IMR-90 (cell line): ENCODE measurements around the gene DZIP1L.

ENCODE experiments used
- CTCF ChIP-seq: conservative IDR thresholded peaks from 2 replicates; pipeline ENCODE4 v1.5.1; 2012; ENCODE audit warnings: mild to moderate bottlenecking, low read depth, low read length, improper control_type of control experiment
- POLR2A ChIP-seq: IDR thresholded peaks from 2 replicates; pipeline ENCODE4 v1.6.1; 2012; ENCODE audit warnings: mild to moderate bottlenecking, low read depth, low read length

- TF ChIP-seq POLR2A, result no peak
- TF ChIP-seq CTCF, result no peak
These were observed 35.5 kb downstream of the DZIP1L start for GRCh38 chr3:138079901-138080300.
